ENCODE measurements around the gene RAC3. TPM values are rescaled to one million over a fixed set of nuclear protein-coding genes. Genes with fewer than 3 reads are reported as not detected.

RAC3 gene
- total and polyA plus RNA-seq, 7 donors = 0.60 to 11.8 (median 2.8) TPM

- WGBS, 2 donors = 95% methylated on average over 28 of the region's 28 CpGs
- DNase-seq = no peak
- H3K4me1 ChIP-seq = peaks cover 0 to 21% (median 16%) of the 10 kb centered on the region in 4 donors
- H3K9me3 ChIP-seq = no peaks in the 10 kb centered on the region
- H3K36me3 ChIP-seq = peaks cover 0 to 9% (median 0%) of the 10 kb centered on the region in 4 donors
- no peak for TF ChIP-seq EP300 (IDR thresholded peaks at IDR 0.05)
- TF ChIP-seq CTCF (IDR thresholded peaks at IDR 0.05) = no peak
- TF ChIP-seq POLR2AphosphoS5 (IDR thresholded peaks at IDR 0.05) = no peak
- TF ChIP-seq POLR2A (IDR thresholded peaks at IDR 0.05) = no peak
- H3K27ac ChIP-seq = no peak overlapping the region
- H3K27me3 ChIP-seq = no peaks in the 10 kb centered on the region
- no peak overlapping the region for H3K4me3 ChIP-seq
- intact Hi-C loops (cut with DNase I) = no loop called here
Measured at GRCh38 chr17:81996232-81996756, 35.2 kb upstream of the RAC3 start.

- peaks cover 0 to 9% (median 0%) of the 10 kb centered on the region in 4 donors for H3K36me3 ChIP-seq
- intact Hi-C loops (cut with DNase I) = no loop called here
- no peaks in the 10 kb centered on the region for H3K9me3 ChIP-seq
- WGBS, 2 donors = 95% methylated on average over 30 of the region's 30 CpGs
- H3K4me3 ChIP-seq = no peak overlapping the region
- no peak for DNase-seq
- H3K27ac ChIP-seq = no peak overlapping the region
- H3K27me3 ChIP-seq = no peaks in the 10 kb centered on the region
- peaks cover 0 to 15% (median 10%) of the 10 kb centered on the region in 4 donors for H3K4me1 ChIP-seq
- TF ChIP-seq EP300 (IDR thresholded peaks at IDR 0.05) (no peak), POLR2AphosphoS5 (IDR thresholded peaks at IDR 0.05) (no peak), POLR2A (IDR thresholded peaks at IDR 0.05) (no peak), CTCF (IDR thresholded peaks at IDR 0.05) (no peak)
Measured at GRCh38 chr17:81996757-81997441, 34.6 kb upstream of the RAC3 start.

GRCh38 chr17:81998212-81998611 is 33.3 kb upstream of the RAC3 start:
- intact Hi-C loops (cut with DNase I) = no loop called here
- H3K4me3 ChIP-seq = no peak overlapping the region

DNA sequence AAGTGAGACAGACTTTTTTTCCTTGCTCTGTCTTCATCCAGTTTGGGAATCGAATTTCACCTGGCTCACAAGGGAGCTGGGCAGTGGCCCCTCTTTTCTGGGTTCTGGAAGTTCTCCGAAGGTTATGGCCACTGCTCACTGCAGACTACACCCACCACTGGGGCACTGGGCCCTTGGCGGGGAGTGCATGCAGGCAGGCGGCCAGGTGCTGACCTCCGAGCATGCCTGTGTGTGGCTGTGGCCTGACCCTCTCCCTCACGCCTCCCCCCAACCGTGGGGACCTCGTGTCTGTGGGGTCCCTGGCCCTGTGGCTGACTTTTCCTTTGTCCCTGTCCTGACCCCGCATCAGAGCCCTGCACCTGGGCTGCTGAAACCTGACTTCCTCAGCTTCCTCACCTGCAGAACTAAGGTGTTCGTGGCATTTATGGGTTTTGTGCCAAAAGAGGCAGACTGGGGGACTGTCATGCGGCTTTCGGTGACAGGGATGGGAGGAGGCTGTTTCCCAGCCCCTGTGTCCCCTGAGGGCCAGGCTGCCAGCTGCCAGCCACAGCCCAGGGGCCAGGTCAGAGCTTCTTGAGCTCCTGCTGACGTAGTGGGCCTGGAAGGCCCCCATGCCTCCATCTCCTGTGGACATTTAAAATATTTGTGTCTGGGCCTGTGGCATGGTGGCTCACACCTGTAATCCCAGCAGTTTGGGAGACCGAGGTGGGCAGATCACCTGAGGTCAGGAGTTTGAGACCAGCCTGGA is 32.6 kb upstream of the RAC3 start:
- no peak for DNase-seq
- intact Hi-C loops (cut with DNase I) = no loop called here
- Histone ChIP-seq H3K36me3 (peaks cover 0 to 9% (median 0%) of the 10 kb centered on the region in 4 donors), H3K27me3 (no peaks in the 10 kb centered on the region), H3K4me1 (peaks cover 0 to 18% (median 13%) of the 10 kb centered on the region in 4 donors), H3K9me3 (no peaks in the 10 kb centered on the region), H3K27ac (no peak overlapping the region), H3K4me3 (no peak overlapping the region)
- TF ChIP-seq POLR2AphosphoS5 (IDR thresholded peaks at IDR 0.05) (no peak), EP300 (IDR thresholded peaks at IDR 0.05) (no peak), POLR2A (IDR thresholded peaks at IDR 0.05) (no peak), CTCF (IDR thresholded peaks at IDR 0.05) (no peak)
- 92 to 93% methylated on average over 14 of the region's 14 CpGs for WGBS, 2 donors

More at GRCh38 chr17:81998212-81998611, 33.3 kb upstream of the RAC3 start:
- WGBS, 2 donors = 93 to 94% methylated on average over 7 of the region's 7 CpGs
- Histone ChIP-seq H3K27me3 (no peaks in the 10 kb centered on the region), H3K36me3 (peaks cover 0 to 9% (median 0%) of the 10 kb centered on the region in 4 donors), H3K9me3 (no peaks in the 10 kb centered on the region), H3K27ac (no peak overlapping the region), H3K4me1 (peaks cover 0 to 12% (median 7%) of the 10 kb centered on the region in 4 donors)
- no peak for TF ChIP-seq EP300 (IDR thresholded peaks at IDR 0.05)
- TF ChIP-seq POLR2A (IDR thresholded peaks at IDR 0.05) = no peak
- no peak for TF ChIP-seq CTCF (IDR thresholded peaks at IDR 0.05)
- TF ChIP-seq POLR2AphosphoS5 (IDR thresholded peaks at IDR 0.05) = no peak
- DNase-seq = no peak

Data from sigmoid colon (tissue), 7 donors.